SK-N-SH (cell line): Measurements from ENCODE around the gene DHX9. TPM values are rescaled to one million over a fixed set of nuclear protein-coding genes. Genes with fewer than 3 reads are reported as not detected.

Experiments used
- CTCF ChIA-PET: fragments of 300-600, 350-600 bp; formaldehyde crosslinking; extraction: SDS; loops from one replicate; lab custom pipeline; 2021; lab: Yijun Ruan, JAX
- POLR2A ChIA-PET: fragments of 350-600 bp; sonication (Branson Sonifier 250); formaldehyde crosslinking; extraction: SDS; loops from one replicate; lab custom pipeline; 2020; ENCODE audit warnings: antibody characterized with exemption, inconsistent platforms; lab: Yijun Ruan, JAX
- DNase-seq: peaks from one replicate; pipeline ENCODE4 v3.0.0; 2012
- H2AFZ ChIP-seq: fragments of 200-600 bp; sonication (generic); 2 replicates; pipeline ENCODE4 v1.8.1; 2016; ENCODE audit warnings: antibody characterized with exemption, mild to moderate bottlenecking, low read depth
- H3F3A ChIP-seq: fragments of 200-600 bp; sonication (generic); replicated peaks from 2 replicates; pipeline ENCODE3; 2016; ENCODE audit warnings: antibody characterized with exemption, mild to moderate bottlenecking; ENCODE audit not compliant: insufficient read depth
- H3K27ac ChIP-seq, 2 experiments: fragments of 200-500 bp in 1 of 2; fragments of 200-600 bp in 1 of 2; sonication (Bioruptor generic) in 1 of 2; sonication (generic), shearing (Covaris generic) in 1 of 2; 2 replicates each; pipeline versions ENCODE4 v1.5.1 to v1.6.1; 2014 to 2016; ENCODE audit warnings: low read depth in 2 of 2, inconsistent platforms in 1 of 2, low read length in 1 of 2, mild to moderate bottlenecking in 1 of 2, mixed read lengths in 1 of 2
- H3K27me3 ChIP-seq: fragments of 200-600 bp; sonication (generic), shearing (Covaris generic); 2 replicates; pipeline ENCODE4 v1.6.1; 2016; ENCODE audit warnings: mixed run types; ENCODE audit not compliant: insufficient read depth
- H3K36me3 ChIP-seq, 2 experiments: fragments of 200-500 bp in 1 of 2; fragments of 200-600 bp in 1 of 2; sonication (Bioruptor generic) in 1 of 2; sonication (generic) in 1 of 2; replicated peaks in 1 of 2; 2 replicates each; pipeline versions ENCODE3 to v1.5.1; 2014 to 2016; ENCODE audit warnings: low read length in 1 of 2, mild to moderate bottlenecking in 1 of 2; ENCODE audit not compliant: insufficient read depth in 2 of 2, control insufficient read depth in 1 of 2
- H3K4me1 ChIP-seq, 2 experiments: fragments of 200-500 bp in 1 of 2; fragments of 200-600 bp in 1 of 2; sonication (Bioruptor generic) in 1 of 2; sonication (generic), shearing (Covaris generic) in 1 of 2; 2 replicates each; pipeline versions ENCODE4 v1.5.1 to v1.6.1; 2014 to 2016; ENCODE audit warnings: low read depth in 1 of 2, low read length in 1 of 2, mixed run types in 1 of 2; ENCODE audit not compliant: insufficient read depth in 2 of 2, control insufficient read depth in 1 of 2
- H3K4me2 ChIP-seq: fragments of 200-600 bp; sonication (generic), shearing (Covaris generic); 2 replicates; pipeline ENCODE4 v1.6.1; 2017; ENCODE audit warnings: mixed run types
- H3K4me3 ChIP-seq, 2 experiments: fragments of 200-500 bp in 1 of 2; fragments of 200-600 bp in 1 of 2; sonication (Bioruptor generic) in 1 of 2; sonication (generic), shearing (Covaris generic) in 1 of 2; 2 replicates each; pipeline versions ENCODE4 v1.5.1 to v1.8.1; 2014 to 2016; ENCODE audit warnings: low read depth in 2 of 2, inconsistent platforms in 1 of 2, low read length in 1 of 2, mild to moderate bottlenecking in 1 of 2, mixed read lengths in 1 of 2, moderate library complexity in 1 of 2
- H3K79me2 ChIP-seq: fragments of 200-600 bp; sonication (generic); 2 replicates; pipeline ENCODE4 v1.8.1; 2017; ENCODE audit warnings: mild to moderate bottlenecking; ENCODE audit not compliant: insufficient read depth
- H3K9ac ChIP-seq: fragments of 200-600 bp; sonication (generic); 2 replicates; pipeline ENCODE4 v1.6.1; 2017; ENCODE audit warnings: mixed run types
- H3K9me2 ChIP-seq: fragments of 200-600 bp; sonication (generic); 2 replicates; pipeline ENCODE4 v1.6.1; 2017; ENCODE audit warnings: mixed run types
- H3K9me3 ChIP-seq: fragments of 200-600 bp; sonication (generic); 2 replicates; pipeline ENCODE4 v1.6.1; 2017; ENCODE audit warnings: mixed run types, mild to moderate bottlenecking, moderate library complexity
- H4K20me1 ChIP-seq: fragments of 200-600 bp; sonication (generic); 2 replicates; pipeline ENCODE4 v1.6.1; 2017; ENCODE audit warnings: mild to moderate bottlenecking, mixed run types; ENCODE audit not compliant: insufficient read depth
- ELF1 ChIP-seq: IDR thresholded peaks from 2 replicates; pipeline ENCODE4 v1.4.0; 2012
- EP300 ChIP-seq, 2 experiments: IDR thresholded peaks; 2 replicates each; pipeline versions ENCODE4 v1.4.0 to v1.6.1; 2012; ENCODE audit warnings: borderline replicate concordance in 1 of 2, low read depth in 1 of 2, low read length in 1 of 2
- FOXJ3 ChIP-seq: sonication (generic); formaldehyde crosslinking; IDR thresholded peaks from 2 replicates; pipeline ENCODE4 v1.5.1; 2020; ENCODE audit warnings: mild to moderate bottlenecking, missing genetic modification reagents
- GATA2 ChIP-seq: sonication (generic); formaldehyde crosslinking; IDR thresholded peaks from 2 replicates; pipeline ENCODE4 v1.5.0; 2020; ENCODE audit warnings: mild to moderate bottlenecking, missing genetic modification reagents
- IRF3 ChIP-seq: fragments of 150-350 bp; IDR thresholded peaks from 2 replicates; pipeline ENCODE4 v1.6.1; 2016; ENCODE audit warnings: mild to moderate bottlenecking, low read depth, low read length
- RAD21 ChIP-seq: IDR thresholded peaks from 2 replicates; pipeline ENCODE4 v1.6.1; 2012; ENCODE audit warnings: mild to moderate bottlenecking, low read length
- RCOR1 ChIP-seq: fragments of 150-350 bp; IDR thresholded peaks from 2 replicates; pipeline ENCODE4 v1.6.1; 2017; ENCODE audit warnings: antibody characterized with exemption, low read length
- REST ChIP-seq: IDR thresholded peaks from 2 replicates; pipeline ENCODE4 v1.6.1; 2012; ENCODE audit warnings: mild to moderate bottlenecking, low read depth, low read length, moderate library complexity
- RFX5 ChIP-seq: IDR thresholded peaks from 2 replicates; pipeline ENCODE4 v1.6.1; 2012; ENCODE audit warnings: mild to moderate bottlenecking, improper control_type of control experiment, low read length
- SMC3 ChIP-seq: IDR thresholded peaks from 2 replicates; pipeline ENCODE4 v1.6.1; 2012; ENCODE audit warnings: low read depth, low read length, improper control_type of control experiment
- TCF12 ChIP-seq: IDR thresholded peaks from 2 replicates; pipeline ENCODE4 v1.4.0; 2012
- ZBTB33 ChIP-seq: IDR thresholded peaks from 2 replicates; pipeline ENCODE4 v1.4.0; 2012; ENCODE audit warnings: low read depth, borderline replicate concordance
- WGBS: methylation state at CpG from one replicate; pipeline ENCODE4 v1.1.6; 2017; ENCODE audit warnings: low lambda C conversion rate; 5-methylcytosine and 5-hydroxymethylcytosine counted together
- polyA plus RNA-seq, 3 experiments: library from polyadenylated mRNA; depleted of rRNA; stranded (reverse); fragments of >200 nt; gene quantifications; 2 replicates each; pipeline ENCODE4 v1.2.3, GENCODE V29; 2012
- TF ChIP-seq, protein P1 (sequence below): fragments of 200-600 bp; sonication (generic); IDR thresholded peaks from 2 replicates; pipeline ENCODE4 v1.6.1; 2017; ENCODE audit warnings: antibody characterized with exemption, mild to moderate bottlenecking, moderate library complexity

DHX9 gene
- polyA plus RNA-seq, 1 of the 3 experiments (the other 2 are of a cell fraction) = 145 TPM

DNA sequence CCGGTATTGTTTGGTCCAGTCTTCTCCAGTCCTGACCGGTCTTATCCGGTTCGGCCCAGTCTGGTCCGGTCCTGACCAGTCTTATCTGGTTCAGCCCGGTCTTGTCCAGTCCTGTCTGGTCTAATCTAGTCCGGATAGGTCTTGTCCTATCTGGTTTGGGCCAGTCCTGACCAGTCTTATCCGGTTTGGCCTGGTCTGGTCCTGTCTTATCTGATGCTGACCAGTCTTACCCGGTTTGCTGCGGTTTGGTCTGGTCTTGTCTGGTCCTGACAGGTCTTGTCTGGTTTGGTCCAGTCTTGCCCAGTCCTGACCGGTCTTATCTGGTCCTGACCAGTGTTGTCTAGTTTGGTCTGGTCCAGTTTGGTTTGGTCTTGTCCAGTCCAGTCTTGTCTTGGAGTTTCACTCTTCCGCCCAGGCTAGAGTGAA is 30.1 kb downstream of the DHX9 start:
- Histone ChIP-seq H2AFZ (no peak overlapping the region), H3K9me2 (no peaks in the 10 kb centered on the region), H3F3A (peaks cover 10% of the 10 kb centered on the region), H3K27me3 (no peaks in the 10 kb centered on the region), H4K20me1 (no peaks in the 10 kb centered on the region), H3K9ac (no peak overlapping the region), H3K27ac (peak overlapping the region; percentile 8 to 23; a peak in 2 of 4 replicates)
- DNase-seq = no peak
- no peak for TF ChIP-seq FOXJ3 (CRISPR knock-in tag)
- TF ChIP-seq RCOR1 = no peak
- TF ChIP-seq, all 33 proteins: peak for 0
- H3K4me3 ChIP-seq = no peak overlapping the region
- H3K9me3 ChIP-seq = no peaks in the 10 kb centered on the region
- no peaks in the 10 kb centered on the region for H3K4me1 ChIP-seq
- H3K79me2 ChIP-seq = peaks cover 57% of the 10 kb centered on the region; the same call in 1 of the 2 replicates
- ChIA-PET POLR2A (no interaction called here), CTCF (no interaction called here)
- peaks cover 99 to 100% of the 10 kb centered on the region in 2 experiments for H3K36me3 ChIP-seq
- no peak overlapping the region for H3K4me2 ChIP-seq
- WGBS = 97% methylated on average over 10 of the region's 12 CpGs

- H2AFZ ChIP-seq = no peak overlapping the region
- peaks cover 100% of the 10 kb centered on the region in 2 experiments for H3K36me3 ChIP-seq
- 97% methylated on average over 3 of the region's 3 CpGs for WGBS
- peaks cover 50% of the 10 kb centered on the region for H3K79me2 ChIP-seq
- H3K4me3 ChIP-seq = no peak overlapping the region
- TF ChIP-seq TCF12 (no peak), RAD21 (no peak), ELF1 (no peak)
- no peak overlapping the region for H3K27ac ChIP-seq
- H3K27me3 ChIP-seq = no peaks in the 10 kb centered on the region
- H3K9me2 ChIP-seq = no peaks in the 10 kb centered on the region
- no peak overlapping the region for H3K9ac ChIP-seq
- DNase-seq = no peak
- ChIA-PET CTCF (no interaction called here), POLR2A (no interaction called here)
- no peak overlapping the region for H3K4me2 ChIP-seq
- H3K9me3 ChIP-seq = no peaks in the 10 kb centered on the region
- H3K4me1 ChIP-seq = no peaks in the 10 kb centered on the region
- no peaks in the 10 kb centered on the region for H4K20me1 ChIP-seq
- H3F3A ChIP-seq = peaks cover 20% of the 10 kb centered on the region
Measured at GRCh38 chr1:182872881-182873280, 33.7 kb downstream of the DHX9 start.

DNA sequence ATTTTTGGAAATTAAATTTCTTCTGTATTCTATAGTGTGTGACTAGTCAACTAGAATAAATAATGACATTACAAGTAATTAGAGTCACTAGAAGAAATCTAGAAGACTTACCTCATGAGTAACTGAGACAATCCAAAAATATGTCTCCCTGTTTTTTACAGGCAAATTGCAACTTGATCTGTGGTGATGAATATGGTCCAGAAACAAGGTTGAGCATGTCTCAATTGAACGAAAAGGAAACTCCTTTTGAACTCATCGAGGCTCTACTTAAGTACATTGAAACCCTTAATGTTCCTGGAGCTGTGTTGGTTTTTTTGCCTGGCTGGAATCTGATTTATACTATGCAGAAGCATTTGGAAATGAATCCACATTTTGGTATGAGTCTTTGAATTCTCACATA is 36.7 kb downstream of the DHX9 start:
- H3K4me3 ChIP-seq = no peak overlapping the region
- no peak overlapping the region for H3K9ac ChIP-seq
- H3K36me3 ChIP-seq = peaks cover 100% of the 10 kb centered on the region in 2 experiments
- no peaks in the 10 kb centered on the region for H4K20me1 ChIP-seq
- peaks cover 23% of the 10 kb centered on the region for H3F3A ChIP-seq
- WGBS = 92% methylated on average over 2 of the region's 2 CpGs
- no peaks in the 10 kb centered on the region for H3K9me3 ChIP-seq
- H3K4me2 ChIP-seq = no peak overlapping the region
- ChIA-PET CTCF (interaction anchor here (0.6 to 1.7 kb wide), 4 partner anchors 9 to 281 kb away, joined by 3 to 4 read pairs (median 3); no protein-coding TSS in a partner anchor), POLR2A (no interaction called here)
- H3K27ac ChIP-seq = no peak overlapping the region
- no peaks in the 10 kb centered on the region for H3K27me3 ChIP-seq
- H3K79me2 ChIP-seq = peaks cover 37% of the 10 kb centered on the region
- H3K4me1 ChIP-seq = no peaks in the 10 kb centered on the region
- DNase-seq = no peak
- H2AFZ ChIP-seq = no peak overlapping the region
- H3K9me2 ChIP-seq = no peaks in the 10 kb centered on the region
- TF ChIP-seq SMC3 (no peak), GATA2 (CRISPR knock-in tag) (no peak), ZBTB33 (no peak), ELF1 (no peak), RFX5 (no peak), IRF3 (no peak), RAD21 (no peak), REST (no peak), EP300 (IDR thresholded peaks at IDR 0.05; ENCODE audit: borderline replicate concordance in 1 of 2, low read depth in 1 of 2, low read length in 1 of 2) (no peak)
- TF ChIP-seq, protein P1, sequence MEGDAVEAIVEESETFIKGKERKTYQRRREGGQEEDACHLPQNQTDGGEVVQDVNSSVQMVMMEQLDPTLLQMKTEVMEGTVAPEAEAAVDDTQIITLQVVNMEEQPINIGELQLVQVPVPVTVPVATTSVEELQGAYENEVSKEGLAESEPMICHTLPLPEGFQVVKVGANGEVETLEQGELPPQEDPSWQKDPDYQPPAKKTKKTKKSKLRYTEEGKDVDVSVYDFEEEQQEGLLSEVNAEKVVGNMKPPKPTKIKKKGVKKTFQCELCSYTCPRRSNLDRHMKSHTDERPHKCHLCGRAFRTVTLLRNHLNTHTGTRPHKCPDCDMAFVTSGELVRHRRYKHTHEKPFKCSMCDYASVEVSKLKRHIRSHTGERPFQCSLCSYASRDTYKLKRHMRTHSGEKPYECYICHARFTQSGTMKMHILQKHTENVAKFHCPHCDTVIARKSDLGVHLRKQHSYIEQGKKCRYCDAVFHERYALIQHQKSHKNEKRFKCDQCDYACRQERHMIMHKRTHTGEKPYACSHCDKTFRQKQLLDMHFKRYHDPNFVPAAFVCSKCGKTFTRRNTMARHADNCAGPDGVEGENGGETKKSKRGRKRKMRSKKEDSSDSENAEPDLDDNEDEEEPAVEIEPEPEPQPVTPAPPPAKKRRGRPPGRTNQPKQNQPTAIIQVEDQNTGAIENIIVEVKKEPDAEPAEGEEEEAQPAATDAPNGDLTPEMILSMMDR = no peak
